GM06990 (cell line): ENCODE data around the gene MAGI2.
"Not testable (repeated sequence)": the region's sequence is repeated elsewhere in the genome, so short reads cannot be mapped to it uniquely, and the experiment has no call there.

ENCODE experiments used
- DNase-seq: peaks from one replicate; pipeline ENCODE4 v3.0.0-alpha.2; 2011; ENCODE audit not compliant: insufficient read length; ENCODE audit errors: extremely low read depth
- H3K27me3 ChIP-seq: replicated peaks from 2 replicates; pipeline ENCODE4 v1.6.0; 2011; ENCODE audit warnings: low read length; ENCODE audit not compliant: control insufficient read depth, insufficient read depth
- H3K36me3 ChIP-seq: 2 replicates; pipeline ENCODE4 v1.5.1; 2011; ENCODE audit warnings: low read length; ENCODE audit not compliant: control insufficient read depth, insufficient read depth
- H3K4me3 ChIP-seq: replicated peaks from 2 replicates; pipeline ENCODE4 v1.5.1; 2011; ENCODE audit warnings: low read depth, mild to moderate bottlenecking, control low read depth, low read length
- CTCF ChIP-seq: IDR thresholded peaks from 2 replicates; pipeline ENCODE4 v1.5.1; 2011; ENCODE audit warnings: low read length, control low read depth, mild to moderate bottlenecking, inconsistent platforms; ENCODE audit not compliant: insufficient read depth, poor library complexity, severe bottlenecking

Gene MAGI2

GRCh38 chr7:78296644-78297371 lies 1156.7 kb downstream of the MAGI2 start:
- TF ChIP-seq CTCF = no peak
- no peak for DNase-seq

GRCh38 chr7:78296046-78296597 lies 1157.3 kb downstream of the MAGI2 start:
- no peak overlapping the region for H3K4me3 ChIP-seq
- no peak for TF ChIP-seq CTCF
- no peak for DNase-seq
- H3K36me3 ChIP-seq = no peaks in the 10 kb centered on the region
- no peaks in the 10 kb centered on the region for H3K27me3 ChIP-seq

More at GRCh38 chr7:78296644-78297371, 1156.7 kb downstream of the MAGI2 start:
- Histone ChIP-seq H3K4me3 (no peak overlapping the region), H3K36me3 (no peaks in the 10 kb centered on the region), H3K27me3 (no peaks in the 10 kb centered on the region)

- H3K27me3 ChIP-seq, H3K36me3 ChIP-seq, DNase-seq, H3K4me3 ChIP-seq: not testable (repeated sequence)
Observed at GRCh38 chr7:78289471-78289870, 1164.0 kb downstream of the MAGI2 start.

- no peaks in the 10 kb centered on the region for H3K36me3 ChIP-seq
- no peaks in the 10 kb centered on the region for H3K27me3 ChIP-seq
- TF ChIP-seq CTCF = no peak
- no peak for DNase-seq
- no peak overlapping the region for H3K4me3 ChIP-seq
Observed at GRCh38 chr7:78284945-78285344, 1168.5 kb downstream of the MAGI2 start.

GRCh38 chr7:78280276-78280675 lies 1173.2 kb downstream of the MAGI2 start:
- DNase-seq = no peak
- H3K27me3 ChIP-seq = no peaks in the 10 kb centered on the region
- TF ChIP-seq CTCF = no peak
- no peak overlapping the region for H3K4me3 ChIP-seq
- H3K36me3 ChIP-seq = no peaks in the 10 kb centered on the region

GRCh38 chr7:78279457-78279856 lies 1174.0 kb downstream of the MAGI2 start:
- no peak for TF ChIP-seq CTCF
- no peak overlapping the region for H3K4me3 ChIP-seq
- no peaks in the 10 kb centered on the region for H3K36me3 ChIP-seq
- H3K27me3 ChIP-seq = no peaks in the 10 kb centered on the region
- no peak for DNase-seq
